Heart left ventricle (tissue), 16 donors: ENCODE measurements around the gene DLG1. TPM values are rescaled to one million over a fixed set of nuclear protein-coding genes. Genes with fewer than 3 reads are reported as not detected.
A peak's percentile ranks its signal among the peaks of the same experiment; 100 is the strongest.

Source experiments
- ATAC-seq, 4 donors: fragments of 200-7000 bp; cut with Tn5 transposase; one replicate each; pipeline ENCODE4 v1.9.1; 2020 to 2022; ENCODE audit warnings: moderate library complexity in 4 of 4, mild to moderate bottlenecking in 3 of 4, moderate number of reproducible peaks in 1 of 4
- DNase-seq, 5 donors: peaks; one replicate each; pipeline ENCODE4 v3.0.0-alpha.2; 2020
- H3K27ac ChIP-seq, 12 donors: fragments of 200-600 bp; sonication (generic) in 4 of 12; one replicate each; pipeline versions ENCODE4 v1.5.0 to v1.8.0; 2016 to 2022; ENCODE audit warnings: mild to moderate bottlenecking in 2 of 12
- H3K27me3 ChIP-seq, 9 donors: fragments of 200-600 bp; sonication (generic) in 2 of 9; one replicate each; pipeline versions ENCODE4 v1.5.1 to v1.8.0; 2016 to 2022; ENCODE audit warnings: mild to moderate bottlenecking in 3 of 9
- H3K36me3 ChIP-seq, 9 donors: fragments of 200-600 bp; sonication (generic) in 2 of 9; one replicate each; pipeline versions ENCODE4 v1.5.0 to v1.8.0; 2018 to 2022; ENCODE audit warnings: mild to moderate bottlenecking in 2 of 9
- H3K4me1 ChIP-seq, 12 donors: fragments of 200-600 bp; sonication (generic) in 4 of 12; one replicate each; pipeline versions ENCODE4 v1.5.0 to v1.8.0; 2016 to 2022; ENCODE audit warnings: mild to moderate bottlenecking in 3 of 12
- H3K4me3 ChIP-seq, 12 donors: fragments of 200-600 bp; sonication (generic) in 4 of 12; one replicate each; pipeline versions ENCODE4 v1.5.0 to v1.8.0; 2017 to 2022; ENCODE audit warnings: mild to moderate bottlenecking in 9 of 12, moderate library complexity in 4 of 12
- H3K9me3 ChIP-seq, 12 donors: fragments of 200-600 bp; sonication (generic) in 4 of 12; one replicate each; pipeline versions ENCODE4 v1.5.0 to v1.8.0; 2016 to 2022; ENCODE audit warnings: mild to moderate bottlenecking in 1 of 12
- CTCF ChIP-seq, 12 donors: fragments of 200-600 bp; sonication (generic) in 4 of 12; IDR thresholded peaks; one replicate each; pipeline versions ENCODE4 v1.5.0 to v1.8.0; 2018 to 2022; ENCODE audit warnings: antibody characterized with exemption in 12 of 12, mild to moderate bottlenecking in 5 of 12
- POLR2A ChIP-seq, 2 donors: fragments of 450-650 bp; IDR thresholded peaks; one replicate each; pipeline ENCODE4 v1.6.1; 2017; ENCODE audit warnings: antibody characterized with exemption in 2 of 2, mild to moderate bottlenecking in 2 of 2, moderate library complexity in 2 of 2
- WGBS, 4 donors: extraction: QIAGEN DNeasy Blood & Tissue Kit in 2 of 4; methylation state at CpG; one replicate each; pipeline versions ENCODE4 v1.1.5 to v1.1.7; 2013 to 2018; 5-methylcytosine and 5-hydroxymethylcytosine counted together
- intact Hi-C, 10 donors: fragments of 100-400 bp; cut with DNase I; formaldehyde crosslinking; loops; one replicate each; pipeline versions ENCODE4 v1.11.1 to v1.14.2; 2022
- polyA plus RNA-seq, 2 donors: library from polyadenylated mRNA; stranded (reverse); fragments of 200-250 nt; gene quantifications; one replicate each; pipeline ENCODE4 v1.2.3, GENCODE V29; 2013
- total RNA-seq, 9 donors: library from RNA; depleted of rRNA in 2 of 9; stranded (reverse); fragments of >200 nt in 2 of 9; fragmentation: NEBNext Ultra II Directional in 3 of 9; extraction: Animal tissue kit (Norgen Biotek cat#: 25700) in 3 of 9; gene quantifications; one replicate each; pipeline versions ENCODE4 v1.1.0 to v1.2.4, GENCODE V29; 2016 to 2023
- donor health status: ischemic (EF 13 %, LVEDD 7.1; RV severe dilation, severe dysfunction).
- donor health status: healthy with polysubstance abuse.
- donor health status: DM: no; HTN: yes; CAD: no.
- donor health status: DM: no; HTN: no; CAD: no.
- donor health status: ischemic (EF 25% LVEDD 6.9; RV normal size, moderate dysfunction).
- donor health status: ischemic (EF 25% LVEDD 5.7; RV mildly dilated, moderate dysfunction).
- donor health status: healthy.
- donor health status: DM: yes; HTN: yes; CAD: no.
- donor health status: ischemic (EF 35%, LVEDD 5.7; RV mildly dilated, moderate dysfunction).
- donor health status: nonischemic (EF 11% LVEDD 7.7; RV severe dilation, severe dysfunction).
- donor health status: DM: yes; HTN: yes; CAD: no.
- donor health status: PGD.
- donor health status: ischemic (EF 29% LVEDD 5.4; RV normal size, mild dysfunction).
- donor health status: nonischemic (EF 23%, LVEDD 6.1; RV moderate dilation, normal function).

Gene DLG1
- total and polyA plus RNA-seq, 11 donors, result 17.4 to 151 (median 63.6) TPM

DNA sequence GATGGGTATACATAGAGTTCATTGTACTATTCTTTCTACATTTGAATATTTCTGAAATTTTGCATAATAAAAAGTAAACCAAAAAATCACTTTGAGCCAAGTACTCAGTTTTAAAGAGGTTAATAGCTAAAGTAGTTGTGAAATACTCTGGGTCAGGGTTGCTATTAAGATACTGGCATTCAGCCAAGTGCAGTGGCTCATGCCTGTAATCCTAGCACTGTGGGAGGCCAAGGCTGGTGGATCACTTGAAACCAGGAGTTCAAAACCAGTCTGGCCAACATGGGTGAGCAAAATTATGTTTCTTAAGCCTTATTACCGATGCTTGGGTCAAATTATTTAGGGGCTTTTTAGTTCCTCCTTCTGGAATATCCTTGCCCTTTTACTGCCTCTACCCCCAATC lies 146.8 kb downstream of the DLG1 start:
- peaks cover 0 to 11% (median 0%) of the 10 kb centered on the region in 9 donors for H3K36me3 ChIP-seq
- TF ChIP-seq POLR2A (IDR thresholded peaks at IDR 0.05) (no peak), CTCF (IDR thresholded peaks at IDR 0.05) (no peak)
- peak in 3 of 5 donors; percentile 27 to 47 (median 39) for DNase-seq
- H3K4me1 ChIP-seq, result peaks cover 0 to 26% (median 7%) of the 10 kb centered on the region in 12 donors
- H3K9me3 ChIP-seq, result peaks cover 0 to 26% (median 17%) of the 10 kb centered on the region in 12 donors
- H3K27ac ChIP-seq, result no peak overlapping the region
- WGBS, 4 donors, result 67 to 92% (median 81%) methylated on average over 1 of the region's 1 CpG
- H3K27me3 ChIP-seq, result no peaks in the 10 kb centered on the region
- no peak overlapping the region for H3K4me3 ChIP-seq
- intact Hi-C loops, result no loop called here
- ATAC-seq, result peak; percentile 55 to 95 (median 72)

DNA sequence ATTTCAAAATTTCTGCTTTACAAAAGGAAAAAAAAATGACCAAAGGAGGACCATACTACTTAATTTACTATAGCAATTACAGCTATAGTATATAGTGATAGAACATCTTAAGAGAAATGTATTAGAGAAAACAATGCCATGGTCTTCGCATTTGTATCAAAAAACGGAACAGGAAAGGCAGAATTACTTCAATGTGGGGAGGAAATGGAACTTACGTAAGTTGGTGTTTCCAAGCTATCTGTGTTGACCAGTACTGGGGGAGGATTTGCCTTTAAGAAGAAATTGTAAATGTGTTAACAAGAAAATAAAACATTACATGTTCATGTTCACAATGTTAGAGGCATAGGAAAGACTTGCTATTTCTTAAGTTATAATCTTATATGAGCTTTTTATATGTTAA lies 148.9 kb downstream of the DLG1 start:
- peak overlapping the region in 1 of 12 donors; percentile 76 for H3K27ac ChIP-seq
- intact Hi-C loops, result no loop called here

DNA sequence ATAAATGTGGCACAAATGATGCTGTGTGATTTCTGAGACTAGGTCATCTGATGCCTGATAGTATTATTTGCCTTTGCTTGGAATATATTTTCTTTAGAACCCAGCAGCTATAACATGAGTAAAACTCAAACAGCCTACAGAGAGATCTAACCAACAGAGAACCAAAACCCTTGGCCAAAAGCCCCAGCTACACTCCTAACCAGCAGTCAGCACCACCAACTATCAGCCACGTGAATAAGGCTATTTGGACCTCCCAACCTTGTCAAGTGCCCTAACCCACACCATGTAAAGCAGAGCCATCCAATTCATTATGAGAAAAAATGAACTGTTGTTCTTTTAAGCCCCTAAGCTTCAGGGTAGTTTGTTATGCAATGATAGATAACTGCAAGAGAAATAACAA lies 154.2 kb downstream of the DLG1 start:
- Histone ChIP-seq H3K4me3 (no peak overlapping the region), H3K27me3 (no peaks in the 10 kb centered on the region), H3K9me3 (no peaks in the 10 kb centered on the region), H3K4me1 (peaks cover 0 to 10% (median 0%) of the 10 kb centered on the region in 12 donors), H3K27ac (no peak overlapping the region), H3K36me3 (peaks cover 0 to 34% (median 12%) of the 10 kb centered on the region in 9 donors)
- no peak for TF ChIP-seq CTCF (IDR thresholded peaks at IDR 0.05)
- TF ChIP-seq POLR2A (IDR thresholded peaks at IDR 0.05), result no peak
- no peak for ATAC-seq
- intact Hi-C loops, result no loop called here
- no peak for DNase-seq
- 36 to 75% (median 65%) methylated on average over 1 of the region's 1 CpG for WGBS, 4 donors

More for the DNA sequence above, 148.9 kb downstream of the DLG1 start:
- Histone ChIP-seq H3K9me3 (peaks cover 0 to 5% (median 0%) of the 10 kb centered on the region in 12 donors), H3K4me1 (peaks cover 0 to 26% (median 7%) of the 10 kb centered on the region in 12 donors), H3K36me3 (no peaks in the 10 kb centered on the region), H3K4me3 (no peak overlapping the region), H3K27me3 (no peaks in the 10 kb centered on the region)
- 59 to 79% (median 66%) methylated on average over 3 of the region's 3 CpGs for WGBS, 4 donors
- TF ChIP-seq CTCF (IDR thresholded peaks at IDR 0.05) (no peak), POLR2A (IDR thresholded peaks at IDR 0.05) (no peak)
- ATAC-seq, result peak in 1 of 4 donors; percentile 62
- no peak for DNase-seq

- no peak for ATAC-seq
- 64 to 83% (median 79%) methylated on average over 1 of the region's 1 CpG for WGBS, 4 donors
- TF ChIP-seq CTCF (IDR thresholded peaks at IDR 0.05) (no peak), POLR2A (IDR thresholded peaks at IDR 0.05) (no peak)
- H3K9me3 ChIP-seq, result peaks cover 0 to 9% (median 0%) of the 10 kb centered on the region in 12 donors
- DNase-seq, result no peak
- H3K4me1 ChIP-seq, result peaks cover 0 to 10% (median 0%) of the 10 kb centered on the region in 12 donors
- H3K27ac ChIP-seq, result no peak overlapping the region
- peaks cover 0 to 78% (median 45%) of the 10 kb centered on the region in 9 donors for H3K36me3 ChIP-seq
- H3K4me3 ChIP-seq, result no peak overlapping the region
- intact Hi-C loops, result no loop called here
- no peaks in the 10 kb centered on the region for H3K27me3 ChIP-seq
Measured at GRCh38 chr3:197139586-197139985, 158.8 kb downstream of the DLG1 start.
